Sigmoid colon (tissue), 4 donors: ENCODE data around the gene MAST1.
"Not testable (repeated sequence)": the region's sequence is repeated elsewhere in the genome, so short reads cannot be mapped to it uniquely, and the experiment has no call there.

ENCODE experiments used
- POLR2A ChIP-seq, 2 donors: fragments of 450-650 bp; IDR thresholded peaks; one replicate each; pipeline ENCODE4 v1.6.1; 2016; ENCODE audit warnings: antibody characterized with exemption in 2 of 2, mild to moderate bottlenecking in 2 of 2, moderate library complexity in 2 of 2
- POLR2AphosphoS5 ChIP-seq, 4 donors: sonication (generic); formaldehyde crosslinking; IDR thresholded peaks; one replicate each; pipeline ENCODE4 v1.6.1; 2017; ENCODE audit warnings: antibody characterized with exemption in 4 of 4
- TF ChIP-seq, protein P1 (sequence below), 4 experiments: fragments of 450-650 bp in 3 of 4; fragments of 200-600 bp in 1 of 4; IDR thresholded peaks; one replicate each; pipeline ENCODE4 v1.5.1; 2016 to 2019; ENCODE audit warnings: antibody characterized with exemption in 4 of 4, mild to moderate bottlenecking in 3 of 4, moderate library complexity in 2 of 4

DNA sequence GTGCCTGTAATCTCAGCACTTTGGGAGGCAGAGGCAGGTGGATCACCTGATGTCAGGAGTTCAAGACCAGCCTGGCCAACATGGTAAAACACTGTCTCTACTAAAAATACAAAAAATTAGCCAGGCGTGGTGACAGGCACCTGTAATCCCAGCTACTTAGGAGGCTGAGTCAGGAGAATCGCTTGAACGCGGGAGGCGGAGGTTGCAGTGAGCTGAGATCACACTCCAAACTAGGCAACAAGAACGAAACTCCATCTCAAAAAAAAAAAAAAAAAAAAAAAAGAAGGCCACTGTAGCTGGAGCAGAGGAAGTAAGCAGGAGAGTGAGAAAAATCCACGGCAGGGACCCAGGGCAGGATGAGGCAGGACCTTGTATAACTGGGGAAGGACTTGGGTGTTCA lies 8.3 kb downstream of the MAST1 start:
- TF ChIP-seq POLR2A, POLR2AphosphoS5 (IDR thresholded peaks at IDR 0.05): not testable (repeated sequence)
- TF ChIP-seq, protein P1, sequence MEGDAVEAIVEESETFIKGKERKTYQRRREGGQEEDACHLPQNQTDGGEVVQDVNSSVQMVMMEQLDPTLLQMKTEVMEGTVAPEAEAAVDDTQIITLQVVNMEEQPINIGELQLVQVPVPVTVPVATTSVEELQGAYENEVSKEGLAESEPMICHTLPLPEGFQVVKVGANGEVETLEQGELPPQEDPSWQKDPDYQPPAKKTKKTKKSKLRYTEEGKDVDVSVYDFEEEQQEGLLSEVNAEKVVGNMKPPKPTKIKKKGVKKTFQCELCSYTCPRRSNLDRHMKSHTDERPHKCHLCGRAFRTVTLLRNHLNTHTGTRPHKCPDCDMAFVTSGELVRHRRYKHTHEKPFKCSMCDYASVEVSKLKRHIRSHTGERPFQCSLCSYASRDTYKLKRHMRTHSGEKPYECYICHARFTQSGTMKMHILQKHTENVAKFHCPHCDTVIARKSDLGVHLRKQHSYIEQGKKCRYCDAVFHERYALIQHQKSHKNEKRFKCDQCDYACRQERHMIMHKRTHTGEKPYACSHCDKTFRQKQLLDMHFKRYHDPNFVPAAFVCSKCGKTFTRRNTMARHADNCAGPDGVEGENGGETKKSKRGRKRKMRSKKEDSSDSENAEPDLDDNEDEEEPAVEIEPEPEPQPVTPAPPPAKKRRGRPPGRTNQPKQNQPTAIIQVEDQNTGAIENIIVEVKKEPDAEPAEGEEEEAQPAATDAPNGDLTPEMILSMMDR (IDR thresholded peaks at IDR 0.05), result not testable (repeated sequence)
